GM19324 (cell line): ENCODE measurements around the gene KCNQ4.

Experiments
- ATAC-seq: cut with Tn5 transposase; IDR thresholded peaks from one replicate; pipeline ENCODE4 v1.9.1; 2021; ENCODE audit warnings: mild to moderate bottlenecking, moderate library complexity; ENCODE audit not compliant: unreplicated experiment, low FRiP score

Gene KCNQ4

GRCh38 chr1:40793617-40794016 lies 10.0 kb downstream of the KCNQ4 start:
- ATAC-seq: no peak

- ATAC-seq: no peak
Measured at GRCh38 chr1:40794048-40794447, 10.5 kb downstream of the KCNQ4 start.

- no peak for ATAC-seq
Measured at GRCh38 chr1:40794974-40795715, 11.6 kb downstream of the KCNQ4 start.

- no peak for ATAC-seq
Measured at GRCh38 chr1:40795811-40796586, 12.4 kb downstream of the KCNQ4 start.

GRCh38 chr1:40796939-40797667 lies 13.5 kb downstream of the KCNQ4 start:
- no peak for ATAC-seq

GRCh38 chr1:40797668-40798010 lies 14.1 kb downstream of the KCNQ4 start:
- ATAC-seq: no peak

- ATAC-seq: no peak
Measured at GRCh38 chr1:40798366-40799281, 15.0 kb downstream of the KCNQ4 start.

GRCh38 chr1:40799351-40799867 lies 15.8 kb downstream of the KCNQ4 start:
- ATAC-seq: no peak

- no peak for ATAC-seq
Measured at GRCh38 chr1:40801742-40802077, 18.1 kb downstream of the KCNQ4 start.

- ATAC-seq: peak; percentile 42
Measured at GRCh38 chr1:40802078-40802741, 18.6 kb downstream of the KCNQ4 start.

GRCh38 chr1:40802742-40803113 lies 19.1 kb downstream of the KCNQ4 start:
- no peak for ATAC-seq

GRCh38 chr1:40803447-40803846 lies 19.9 kb downstream of the KCNQ4 start:
- ATAC-seq: no peak

- ATAC-seq: no peak
Measured at GRCh38 chr1:40803902-40804301, 20.3 kb downstream of the KCNQ4 start.

GRCh38 chr1:40806240-40806639 lies 22.7 kb downstream of the KCNQ4 start:
- ATAC-seq: no peak

GRCh38 chr1:40806731-40807695 lies 23.4 kb downstream of the KCNQ4 start:
- ATAC-seq: no peak

- no peak for ATAC-seq
Measured at GRCh38 chr1:40808002-40808401, 24.4 kb downstream of the KCNQ4 start.

- no peak for ATAC-seq
Measured at GRCh38 chr1:40808444-40808843, 24.9 kb downstream of the KCNQ4 start.

- ATAC-seq: no peak
Measured at GRCh38 chr1:40808909-40809308, 25.3 kb downstream of the KCNQ4 start.

- ATAC-seq: no peak
Measured at GRCh38 chr1:40810927-40811326, 27.3 kb downstream of the KCNQ4 start.
